ENCODE measurements around the gene LSM10. TPM values are rescaled to one million over a fixed set of nuclear protein-coding genes. Genes with fewer than 3 reads are reported as not detected.

Gene LSM10
- total RNA-seq, 1 donor from 2014 or later, result 8.8 TPM

DNA sequence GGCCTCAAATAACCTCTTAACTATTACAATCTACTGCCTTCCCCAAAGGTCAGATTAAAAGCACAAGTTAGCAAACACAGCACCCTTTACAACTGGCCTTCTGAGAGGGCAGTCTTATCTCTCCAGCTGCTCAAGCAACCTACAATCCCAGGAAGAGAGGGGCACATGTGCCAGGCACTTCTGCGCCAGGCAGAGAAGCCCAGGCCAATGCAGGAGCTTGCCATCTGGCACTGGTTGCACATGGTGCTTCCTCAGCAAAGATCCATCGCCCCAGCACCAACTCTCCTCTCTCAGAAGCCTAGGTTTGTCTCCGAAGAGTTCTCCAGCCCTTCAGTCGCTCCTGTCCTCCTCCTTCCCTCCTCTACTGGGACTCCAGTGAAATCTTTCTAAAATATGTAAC is 14.5 kb downstream of the LSM10 start:
- no peak for DNase-seq

- no peak for DNase-seq
Observed at GRCh38 chr1:36382669-36383068, 15.0 kb downstream of the LSM10 start.

DNA sequence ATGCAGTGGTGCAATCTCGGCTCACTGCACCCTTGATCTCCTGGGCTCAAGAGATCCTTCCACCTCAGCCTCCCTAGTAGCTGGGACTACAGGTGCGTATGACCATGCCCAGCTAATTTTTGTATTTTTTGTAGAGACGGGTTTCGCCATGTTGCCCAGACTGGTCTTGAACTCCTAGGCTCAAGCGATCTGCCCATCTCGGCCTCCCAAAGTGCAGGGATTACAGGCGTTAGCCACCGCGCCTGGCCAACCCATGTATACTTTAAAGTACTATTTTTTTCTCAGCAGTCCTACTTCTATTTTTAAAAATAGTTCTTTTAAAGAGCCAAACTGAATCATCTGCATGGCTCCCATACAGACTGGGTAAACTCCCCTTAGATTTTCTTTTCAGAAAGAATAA is 15.5 kb downstream of the LSM10 start:
- no peak for DNase-seq

DNA sequence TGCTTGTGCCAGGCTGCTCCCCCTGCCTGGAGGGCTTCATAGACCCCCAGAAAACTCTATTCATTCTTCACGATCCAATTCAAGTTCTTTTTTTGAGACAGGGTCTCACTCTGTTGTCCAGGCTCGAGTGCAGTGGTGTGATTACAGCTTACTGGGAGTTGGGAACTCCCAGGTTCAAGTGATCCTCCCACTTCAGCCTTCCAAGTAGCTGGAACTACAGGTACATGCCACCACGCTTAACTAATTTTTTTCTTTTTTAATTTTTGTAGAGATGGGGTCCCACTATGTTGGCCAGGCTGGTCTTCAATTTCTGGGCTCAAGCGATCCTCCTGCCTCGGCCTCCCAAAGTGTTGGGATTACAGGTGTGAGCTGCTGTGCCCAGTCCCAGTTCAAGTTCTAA is 16.3 kb downstream of the LSM10 start:
- no peak for DNase-seq

GRCh38 chr1:36380782-36381181 is 16.9 kb downstream of the LSM10 start:
- no peak for DNase-seq

DNA sequence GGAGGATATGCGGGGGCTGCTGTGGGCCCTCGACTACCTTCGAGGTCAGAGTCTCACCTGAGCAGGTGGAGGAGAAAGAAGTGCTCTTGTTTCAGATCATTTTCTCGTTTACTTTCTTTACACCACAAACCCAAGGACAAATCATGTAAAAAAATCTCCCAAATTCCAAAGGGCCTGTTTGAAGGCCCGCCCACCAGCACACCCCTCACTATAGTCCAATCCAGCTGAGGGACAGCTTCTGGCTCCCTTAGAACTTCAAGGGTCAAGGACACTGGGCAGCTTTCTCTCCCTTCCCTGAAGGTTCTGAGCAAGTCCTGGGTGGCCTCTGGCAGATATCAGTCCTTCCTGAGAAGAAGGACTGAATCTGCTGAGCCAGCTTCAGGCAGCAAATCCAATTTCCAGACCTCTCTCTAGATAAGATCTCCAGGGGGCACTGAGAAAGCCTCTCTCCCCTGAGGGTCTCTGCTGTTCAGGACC is 17.5 kb downstream of the LSM10 start:
- no peak for DNase-seq

GRCh38 chr1:36377791-36378492 is 19.8 kb downstream of the LSM10 start:
- no peak for DNase-seq

- no peak for DNase-seq
Observed at GRCh38 chr1:36372617-36373016, 25.1 kb downstream of the LSM10 start.

DNA sequence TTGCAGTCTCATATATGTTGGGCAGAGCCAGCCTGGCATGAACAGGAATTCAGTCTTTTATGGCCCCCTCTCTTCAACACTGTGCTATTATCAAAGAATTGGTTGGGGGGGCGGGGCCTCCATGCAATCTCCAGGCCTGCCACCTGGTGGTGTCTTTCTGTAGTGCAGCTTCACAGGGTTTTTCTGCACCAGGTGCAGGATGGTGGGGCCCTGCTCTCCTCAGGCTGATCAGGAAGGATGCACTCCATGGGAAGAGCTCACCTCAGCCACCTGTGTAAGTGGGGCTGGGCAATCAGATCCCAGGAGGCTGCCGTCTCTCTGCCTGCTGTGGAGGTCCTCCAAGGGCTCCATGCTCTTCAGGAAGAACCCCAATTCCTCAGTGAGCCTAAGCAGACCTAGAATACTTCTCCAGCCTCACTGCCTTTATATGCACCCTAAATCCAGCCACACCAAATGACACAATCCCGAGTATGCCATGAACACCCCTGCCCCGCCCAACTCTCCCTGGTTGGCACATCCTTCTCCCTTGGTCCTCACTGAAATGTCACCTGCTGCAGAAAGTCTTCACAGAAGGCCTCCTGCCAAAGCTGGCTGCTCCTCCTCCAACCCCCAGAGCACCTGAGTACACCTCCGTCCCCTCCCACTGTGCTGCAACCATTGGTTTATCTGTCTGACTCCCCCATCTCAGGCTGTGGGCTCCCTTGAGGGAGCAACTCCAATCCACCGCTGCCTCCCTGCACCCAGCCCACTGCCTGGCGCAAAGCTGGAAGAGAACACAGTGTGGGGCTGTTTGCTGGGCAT is 28.4 kb downstream of the LSM10 start:
- peak; percentile 90 for DNase-seq

- no peak for DNase-seq
Observed at GRCh38 chr1:36367798-36368197, 29.9 kb downstream of the LSM10 start.

GRCh38 chr1:36367066-36367465 is 30.6 kb downstream of the LSM10 start:
- no peak for DNase-seq

GRCh38 chr1:36366091-36366661 is 31.5 kb downstream of the LSM10 start:
- DNase-seq, result peak; percentile 95

DNA sequence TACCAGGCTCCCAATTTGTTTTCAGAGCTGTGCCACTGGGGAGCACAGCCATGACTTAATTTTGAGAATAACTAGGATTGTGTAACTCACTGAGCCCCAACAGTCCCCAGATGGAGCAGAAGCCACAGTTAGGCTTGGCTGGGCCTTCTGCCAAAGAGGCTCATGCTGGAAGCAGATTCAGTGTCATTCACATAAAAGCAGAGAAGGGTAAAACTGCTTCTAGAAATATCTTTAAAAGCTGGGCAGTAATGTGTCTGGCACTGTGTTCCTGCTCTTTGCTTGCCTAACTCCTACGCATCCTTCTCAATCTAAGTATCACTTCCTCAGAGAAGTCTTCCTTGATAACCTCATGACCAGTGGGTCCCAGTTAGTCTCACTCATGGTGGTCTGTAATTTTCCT is 32.3 kb downstream of the LSM10 start:
- DNase-seq, result peak; percentile 62

GRCh38 chr1:36359911-36360550 is 37.7 kb downstream of the LSM10 start:
- no peak for DNase-seq

DNA sequence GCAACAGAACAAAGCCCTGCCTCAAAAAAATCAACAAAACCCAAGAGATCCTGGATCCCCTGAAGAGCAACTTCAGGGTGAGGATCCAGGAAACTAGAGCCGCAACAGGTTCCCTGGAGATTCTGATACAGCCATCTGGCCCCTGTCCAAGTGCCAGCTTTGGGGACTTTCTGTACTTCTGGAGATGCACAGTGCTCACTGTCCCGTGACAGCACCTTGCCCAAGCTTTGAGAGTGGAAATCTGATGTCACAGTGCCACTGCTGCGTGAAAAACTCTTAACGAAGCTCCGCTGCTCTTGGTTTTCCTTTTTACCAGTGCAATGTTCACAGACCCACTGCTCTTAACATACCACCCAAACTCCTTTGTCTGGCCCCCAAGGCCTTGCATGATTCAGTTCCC is 38.3 kb downstream of the LSM10 start:
- DNase-seq, result no peak

GRCh38 chr1:36358514-36359084 is 39.1 kb downstream of the LSM10 start:
- no peak for DNase-seq

DNA sequence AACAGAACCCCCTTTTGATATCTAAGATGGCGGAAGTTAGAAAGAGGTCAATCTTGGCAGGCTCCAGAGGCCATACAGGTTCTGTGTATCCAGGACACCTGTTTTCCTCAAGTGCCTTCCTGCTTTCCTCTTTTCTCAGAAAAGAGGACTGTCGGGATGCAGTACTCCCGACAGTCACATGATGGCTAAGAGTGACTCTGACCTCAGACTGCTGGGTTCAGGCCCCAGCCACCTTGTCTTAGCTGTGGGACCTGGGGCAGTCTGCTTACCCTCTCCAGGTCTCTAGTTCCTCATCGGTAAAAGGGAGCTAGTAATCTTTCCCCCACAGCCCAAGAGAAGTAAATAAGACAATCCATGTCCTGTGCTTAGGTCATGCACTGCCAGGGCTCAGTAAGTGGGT is 41.9 kb downstream of the LSM10 start:
- DNase-seq, result no peak

DNA sequence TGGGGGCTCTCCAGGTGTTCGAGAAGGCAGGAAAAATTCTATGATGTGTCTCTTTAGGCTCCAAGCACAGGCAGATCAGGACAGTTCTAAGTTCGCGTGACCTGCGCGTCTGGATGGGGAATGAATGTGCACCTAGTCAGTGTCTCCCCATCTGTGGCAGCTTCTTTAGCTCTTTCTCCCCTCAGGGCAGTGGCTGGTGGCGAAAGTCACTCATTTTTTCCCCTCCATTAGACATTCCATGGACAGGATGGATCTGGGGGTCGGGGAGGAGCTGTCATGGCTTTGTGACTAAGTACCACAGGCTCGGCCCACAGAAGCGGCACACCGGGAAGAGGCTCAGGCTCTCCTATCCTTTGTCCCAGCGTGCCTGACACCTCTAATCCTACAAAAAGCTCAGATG is 43.2 kb downstream of the LSM10 start:
- DNase-seq, result no peak

DNA sequence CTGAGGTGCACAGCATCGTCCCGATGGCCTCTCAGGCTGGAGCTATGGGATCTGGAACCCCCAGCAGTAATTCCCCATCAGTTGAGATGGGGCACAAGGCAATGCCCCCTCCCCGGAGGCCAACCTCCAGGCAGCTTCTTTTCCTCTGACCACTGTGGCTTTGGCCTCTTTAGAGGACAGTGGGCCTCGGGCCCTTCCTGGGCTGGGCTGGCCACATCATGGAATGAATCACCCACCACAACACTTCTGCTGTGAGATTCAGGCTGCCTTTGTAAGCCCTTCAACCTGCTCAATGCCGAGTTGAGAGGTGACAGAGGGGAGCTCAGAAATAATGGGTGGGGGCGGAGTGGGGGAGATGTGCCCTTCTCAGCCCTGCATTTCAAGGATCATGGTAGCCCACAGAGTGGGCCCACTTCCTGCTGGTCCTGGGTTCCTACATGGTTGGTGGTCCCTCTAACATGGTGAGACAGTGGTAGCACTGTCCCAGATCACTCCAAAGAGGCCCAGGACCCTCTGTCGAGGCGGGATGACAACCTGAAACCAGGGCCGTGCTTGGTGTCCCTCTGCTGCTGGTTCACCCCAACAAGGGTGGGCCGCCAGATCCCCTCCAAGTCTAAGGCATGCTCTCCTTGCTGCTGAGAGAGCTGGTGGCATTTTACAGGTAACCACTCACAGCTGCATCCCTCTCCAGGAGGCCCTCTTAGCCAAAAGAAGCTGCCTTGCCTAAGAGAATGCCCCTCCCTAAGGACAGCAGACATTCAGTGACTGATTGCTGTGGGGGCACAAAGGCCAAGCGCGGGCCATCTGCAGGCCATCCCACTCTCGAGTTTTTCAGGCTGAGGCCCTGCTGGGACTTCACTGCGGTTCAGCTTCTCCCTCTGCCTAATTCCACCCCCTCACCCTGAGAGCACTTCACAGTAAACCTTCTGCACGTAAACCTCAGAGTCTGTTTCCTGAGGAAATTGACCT is 44.5 kb downstream of the LSM10 start:
- DNase-seq, result no peak

GRCh38 chr1:36352125-36352909 is 45.4 kb downstream of the LSM10 start:
- no peak for DNase-seq
